Measurements from ENCODE around the gene PDIA5. TPM values are rescaled to one million over a fixed set of nuclear protein-coding genes. Genes with fewer than 3 reads are reported as not detected.

Gene PDIA5
- total RNA-seq, 1 donor from 2014 or later: 14.2 TPM

- Mint-ChIP-seq H3K4me1 (no peaks in the 10 kb centered on the region), H3K27me3 (ENCODE audit: low read depth) (no peaks in the 10 kb centered on the region), H3K27ac (ENCODE audit: unreplicated experiment) (no peak overlapping the region), H3K4me3 (no peak overlapping the region), H3K9me3 (no peaks in the 10 kb centered on the region), H3K36me3 (ENCODE audit: low read depth) (no peaks in the 10 kb centered on the region)
- no peak for TF ChIP-seq CTCF (conservative IDR thresholded peaks at IDR 0.05)
- no peak for DNase-seq (ENCODE audit: low read depth, low spot score)
Measured at GRCh38 chr3:123193448-123194101, 126.8 kb downstream of the PDIA5 start.

GRCh38 chr3:123194552-123194951 lies 127.7 kb downstream of the PDIA5 start:
- Mint-ChIP-seq H3K27ac (ENCODE audit: unreplicated experiment) (no peak overlapping the region), H3K36me3 (ENCODE audit: low read depth) (no peaks in the 10 kb centered on the region), H3K4me1 (no peaks in the 10 kb centered on the region), H3K9me3 (no peaks in the 10 kb centered on the region), H3K27me3 (ENCODE audit: low read depth) (no peaks in the 10 kb centered on the region), H3K4me3 (no peak overlapping the region)
- peak; percentile 26 for DNase-seq (ENCODE audit: low read depth, low spot score)
- TF ChIP-seq CTCF (conservative IDR thresholded peaks at IDR 0.05): peak; percentile 54

GRCh38 chr3:123198372-123198771 lies 131.5 kb downstream of the PDIA5 start:
- Mint-ChIP-seq H3K36me3 (ENCODE audit: low read depth) (no peaks in the 10 kb centered on the region), H3K27me3 (ENCODE audit: low read depth) (no peaks in the 10 kb centered on the region), H3K4me3 (no peak overlapping the region), H3K9me3 (no peaks in the 10 kb centered on the region), H3K4me1 (peaks cover 14% of the 10 kb centered on the region), H3K27ac (ENCODE audit: unreplicated experiment) (no peak overlapping the region)
- no peak for DNase-seq (ENCODE audit: low read depth, low spot score)
- no peak for TF ChIP-seq CTCF (conservative IDR thresholded peaks at IDR 0.05)

- H3K4me3 Mint-ChIP-seq: peak overlapping the region; percentile 93
- TF ChIP-seq CTCF (conservative IDR thresholded peaks at IDR 0.05): no peak
- no peaks in the 10 kb centered on the region for H3K36me3 Mint-ChIP-seq (ENCODE audit: low read depth)
Measured at GRCh38 chr3:123201223-123201556, 134.4 kb downstream of the PDIA5 start.

GRCh38 chr3:123201557-123202427 lies 135.0 kb downstream of the PDIA5 start, which contains the start of gene SEC22A:
Gene SEC22A, plus strand, starts transcription at chr3:123201943. Its CDS starts 7,275 bp downstream, at chr3:123209218.
- Mint-ChIP-seq H3K9me3 (no peaks in the 10 kb centered on the region), H3K27me3 (ENCODE audit: low read depth) (no peaks in the 10 kb centered on the region), H3K27ac (ENCODE audit: unreplicated experiment) (peak within 1 kb of the TSS; percentile 99), H3K36me3 (ENCODE audit: low read depth) (no peaks in the 10 kb centered on the region), H3K4me1 (peaks cover 14% of the 10 kb centered on the region), H3K4me3 (peak within 1 kb of the TSS; percentile 93)
- no peak for TF ChIP-seq CTCF (conservative IDR thresholded peaks at IDR 0.05)
- peak; percentile 86 for DNase-seq (ENCODE audit: low read depth, low spot score)

More at GRCh38 chr3:123201223-123201556, 134.4 kb downstream of the PDIA5 start:
- DNase-seq (ENCODE audit: low read depth, low spot score): no peak
- H3K27me3 Mint-ChIP-seq (ENCODE audit: low read depth): no peaks in the 10 kb centered on the region
- H3K27ac Mint-ChIP-seq (ENCODE audit: unreplicated experiment): peak overlapping the region; percentile 99
- no peaks in the 10 kb centered on the region for H3K9me3 Mint-ChIP-seq
- H3K4me1 Mint-ChIP-seq: peaks cover 14% of the 10 kb centered on the region

Data from neural crest cell (in vitro differentiated cells).